Activated CD4-positive, alpha-beta T cell treated with anti-CD3 and anti-CD28 coated beads for 48 hours (primary cell): ENCODE results near the gene CRYBB1.

Source experiments
- DNase-seq: peaks from one replicate; pipeline ENCODE4 v3.0.0-alpha.2; 2020

The CRYBB1 gene

DNA sequence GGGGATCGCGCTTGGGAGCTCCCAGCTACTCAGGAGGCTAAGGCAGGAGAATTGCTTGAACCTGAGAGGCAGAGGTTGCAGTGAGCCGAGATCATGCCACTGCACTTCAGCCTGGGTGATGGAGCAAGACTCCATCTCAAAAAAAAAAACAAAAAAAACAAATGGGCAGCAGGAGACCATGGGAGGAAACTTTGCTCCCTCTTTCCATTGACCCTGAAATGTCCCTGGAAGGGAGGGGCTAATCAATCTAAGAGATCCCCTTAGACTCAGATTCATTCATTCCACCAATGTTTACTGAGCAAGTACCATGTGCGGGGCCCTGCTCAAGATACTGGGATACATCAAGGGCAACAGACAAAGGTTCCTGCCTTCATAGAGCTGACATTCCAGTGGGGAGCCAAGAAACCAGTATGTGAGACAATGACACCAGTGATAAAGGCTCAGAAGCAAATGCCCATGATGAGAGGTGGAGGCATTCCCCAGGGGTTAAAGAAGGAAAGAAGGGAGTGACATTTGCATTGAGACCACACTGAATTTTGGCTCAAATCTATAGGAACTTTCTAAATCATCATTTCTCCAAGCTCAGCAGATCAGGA is 67.8 kb downstream of the CRYBB1 start:
- no peak for DNase-seq
